Measurements from ENCODE around the gene GTF2I.
"Not testable (repeated sequence)": the region's sequence is repeated elsewhere in the genome, so short reads cannot be mapped to it uniquely, and the experiment has no call there.

GRCh38 chr7:74756673-74757072 is 99.2 kb downstream of the GTF2I start:
- not testable (repeated sequence) for TF ChIP-seq CTCF, POLR2A (IDR thresholded peaks at IDR 0.05)

All from adrenal gland (tissue), 5 donors.